Measurements from ENCODE around the gene GRIK3. TPM values are rescaled to one million over a fixed set of nuclear protein-coding genes. Genes with fewer than 3 reads are reported as not detected.

The GRIK3 gene
- total RNA-seq, 4 donors from 2014 or later = 0.13 to 0.42 (median 0.15) TPM; not detected in 1

DNA sequence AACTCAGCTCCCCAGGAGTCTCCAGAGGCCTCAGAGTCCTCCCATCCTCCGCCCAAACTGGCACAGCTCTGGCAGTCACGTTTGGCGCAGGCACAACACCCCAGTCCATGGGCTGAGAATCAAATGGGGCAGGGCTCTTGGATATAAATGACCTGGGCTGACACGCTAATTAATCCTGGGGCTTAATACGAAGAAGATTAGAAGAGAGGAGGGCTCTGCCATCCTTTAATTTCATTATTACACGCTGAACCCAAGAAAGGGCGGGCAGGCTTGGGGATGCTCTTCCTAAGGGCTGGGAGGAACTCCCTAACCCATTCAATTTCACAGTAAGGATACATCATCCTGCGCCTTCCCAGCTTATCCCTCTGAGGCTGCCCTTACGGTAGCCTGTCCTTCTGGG lies 2.4 kb downstream of the GRIK3 start:
- DNase-seq = no peak
- Histone ChIP-seq H3K9me3 (no peaks in the 10 kb centered on the region), H3K4me3 (replicated peaks in 1 of 3) (no peak overlapping the region), H3K27me3 (peaks cover 12% of the 10 kb centered on the region), H3K4me1 (no peaks in the 10 kb centered on the region), H3K27ac (no peak overlapping the region), H3K36me3 (no peaks in the 10 kb centered on the region)
- no peak for TF ChIP-seq POLR2A (IDR thresholded peaks at IDR 0.05)
- TF ChIP-seq, protein P1, sequence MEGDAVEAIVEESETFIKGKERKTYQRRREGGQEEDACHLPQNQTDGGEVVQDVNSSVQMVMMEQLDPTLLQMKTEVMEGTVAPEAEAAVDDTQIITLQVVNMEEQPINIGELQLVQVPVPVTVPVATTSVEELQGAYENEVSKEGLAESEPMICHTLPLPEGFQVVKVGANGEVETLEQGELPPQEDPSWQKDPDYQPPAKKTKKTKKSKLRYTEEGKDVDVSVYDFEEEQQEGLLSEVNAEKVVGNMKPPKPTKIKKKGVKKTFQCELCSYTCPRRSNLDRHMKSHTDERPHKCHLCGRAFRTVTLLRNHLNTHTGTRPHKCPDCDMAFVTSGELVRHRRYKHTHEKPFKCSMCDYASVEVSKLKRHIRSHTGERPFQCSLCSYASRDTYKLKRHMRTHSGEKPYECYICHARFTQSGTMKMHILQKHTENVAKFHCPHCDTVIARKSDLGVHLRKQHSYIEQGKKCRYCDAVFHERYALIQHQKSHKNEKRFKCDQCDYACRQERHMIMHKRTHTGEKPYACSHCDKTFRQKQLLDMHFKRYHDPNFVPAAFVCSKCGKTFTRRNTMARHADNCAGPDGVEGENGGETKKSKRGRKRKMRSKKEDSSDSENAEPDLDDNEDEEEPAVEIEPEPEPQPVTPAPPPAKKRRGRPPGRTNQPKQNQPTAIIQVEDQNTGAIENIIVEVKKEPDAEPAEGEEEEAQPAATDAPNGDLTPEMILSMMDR (IDR thresholded peaks at IDR 0.05) = no peak
- intact Hi-C loops (cut with DNase I) = no loop called here
- WGBS, 2 donors = 30 to 40% methylated on average over 6 to 9 of the region's 9 CpGs

- Histone ChIP-seq H3K4me1 (no peaks in the 10 kb centered on the region), H3K36me3 (no peaks in the 10 kb centered on the region), H3K9me3 (no peaks in the 10 kb centered on the region), H3K27me3 (peaks cover 12% of the 10 kb centered on the region), H3K4me3 (replicated peaks in 1 of 3) (no peak overlapping the region), H3K27ac (no peak overlapping the region)
- TF ChIP-seq POLR2A (IDR thresholded peaks at IDR 0.05) = no peak
- TF ChIP-seq, protein P1 (IDR thresholded peaks at IDR 0.05) = no peak
- no peak for DNase-seq
- intact Hi-C loops (cut with DNase I) = no loop called here
- 50 to 60% methylated on average over 8 of the region's 8 CpGs for WGBS, 2 donors
These were observed 2.9 kb downstream of the GRIK3 start for GRCh38 chr1:37031429-37031828.

DNA sequence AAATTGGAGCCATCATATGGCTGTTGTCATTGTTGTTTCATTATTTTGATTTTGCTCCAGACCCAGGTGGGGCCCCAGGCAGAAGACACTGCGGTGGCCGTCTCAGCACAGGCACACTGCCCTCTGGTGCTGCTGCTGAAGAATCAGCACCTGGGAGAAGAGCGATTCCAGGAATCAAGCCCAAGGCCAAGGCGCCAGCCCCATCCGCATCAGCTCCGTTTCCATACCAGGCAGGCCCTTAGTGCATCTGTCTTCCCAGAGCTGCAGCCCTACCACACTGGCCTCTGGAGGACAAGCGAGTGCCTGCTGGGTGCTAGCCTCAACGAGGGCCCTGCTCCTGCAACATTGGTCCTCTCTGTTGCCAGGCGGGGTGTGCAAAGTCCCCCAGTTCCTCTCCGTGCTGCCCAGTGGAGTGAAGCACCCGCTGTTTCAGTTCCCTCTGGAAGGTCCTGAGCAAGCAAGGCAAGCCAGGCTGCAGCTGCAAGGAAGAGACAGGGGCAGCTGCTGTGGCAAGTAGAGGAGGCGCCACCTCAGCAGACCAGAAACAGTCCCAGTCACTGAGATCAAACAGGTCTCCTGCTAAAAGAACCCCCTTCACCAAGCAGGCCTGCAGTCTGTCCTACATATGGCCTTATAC lies 5.2 kb downstream of the GRIK3 start:
- DNase-seq = no peak
- intact Hi-C loops (cut with DNase I) = no loop called here
- Histone ChIP-seq H3K9me3 (no peaks in the 10 kb centered on the region), H3K27me3 (peaks cover 8% of the 10 kb centered on the region), H3K4me3 (replicated peaks in 1 of 3) (no peak overlapping the region), H3K36me3 (no peaks in the 10 kb centered on the region), H3K4me1 (no peaks in the 10 kb centered on the region), H3K27ac (no peak overlapping the region)
- 22 to 28% methylated on average over 9 of the region's 12 CpGs for WGBS, 2 donors
- no peak for TF ChIP-seq POLR2A (IDR thresholded peaks at IDR 0.05)
- TF ChIP-seq, protein P1 (IDR thresholded peaks at IDR 0.05) = no peak

DNA sequence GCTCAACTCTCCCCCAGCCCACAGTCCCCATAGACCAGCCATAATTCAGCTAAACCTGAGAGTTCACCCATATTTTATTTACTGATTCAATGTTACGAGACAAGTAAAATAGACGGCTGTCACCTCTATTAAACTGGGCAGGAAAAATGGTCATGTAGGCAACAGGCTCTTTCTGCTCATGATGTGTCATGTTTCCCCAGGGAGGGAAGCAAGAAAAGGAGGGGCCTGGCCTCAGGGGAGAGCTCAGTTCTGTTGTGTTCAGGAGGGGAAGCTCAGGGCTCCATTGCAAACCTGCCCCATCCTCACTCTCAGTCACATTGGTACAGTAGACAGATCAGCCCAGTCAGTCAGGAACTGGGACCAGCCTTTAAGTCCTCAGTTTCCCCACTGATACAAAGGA lies 12.8 kb downstream of the GRIK3 start:
- no peak overlapping the region for H3K27ac ChIP-seq
- intact Hi-C loops (cut with DNase I) = no loop called here
- no peaks in the 10 kb centered on the region for H3K27me3 ChIP-seq
- no peaks in the 10 kb centered on the region for H3K4me1 ChIP-seq
- no peaks in the 10 kb centered on the region for H3K9me3 ChIP-seq
- TF ChIP-seq, protein P1 (IDR thresholded peaks at IDR 0.05) = no peak
- no peak for DNase-seq
- no peak overlapping the region for H3K4me3 ChIP-seq (replicated peaks in 1 of 3)
- H3K36me3 ChIP-seq = no peaks in the 10 kb centered on the region
- 90 to 95% methylated on average over 2 of the region's 2 CpGs for WGBS, 2 donors

GRCh38 chr1:37020653-37021277 lies 13.6 kb downstream of the GRIK3 start:
- Histone ChIP-seq H3K27me3 (no peaks in the 10 kb centered on the region), H3K4me3 (replicated peaks in 1 of 3) (no peak overlapping the region), H3K27ac (no peak overlapping the region), H3K36me3 (no peaks in the 10 kb centered on the region), H3K9me3 (no peaks in the 10 kb centered on the region), H3K4me1 (no peaks in the 10 kb centered on the region)
- 6 to 10% methylated on average over 8 of the region's 8 CpGs for WGBS, 2 donors
- DNase-seq = no peak
- intact Hi-C loops (cut with DNase I) = no loop called here
- TF ChIP-seq, protein P1 (IDR thresholded peaks at IDR 0.05) = no peak
- TF ChIP-seq POLR2A (IDR thresholded peaks at IDR 0.05) = no peak
